IPS-NIHi7 (cell line): ENCODE measurements around the gene REEP6.
"Not testable (repeated sequence)": the region's sequence is repeated elsewhere in the genome, so short reads cannot be mapped to it uniquely, and the experiment has no call there.

Experiments
- DNase-seq: peaks from one replicate; pipeline ENCODE4 v3.0.0; 2012; ENCODE audit warnings: mixed read lengths; ENCODE audit errors: extremely low spot score

Gene REEP6

GRCh38 chr19:1472231-1473084 lies 18.5 kb upstream of the REEP6 start:
- no peak for DNase-seq

- no peak for DNase-seq
Measured at GRCh38 chr19:1473085-1473851, 17.7 kb upstream of the REEP6 start.

- DNase-seq = no peak
Measured at GRCh38 chr19:1474011-1474764, 16.8 kb upstream of the REEP6 start.

GRCh38 chr19:1474765-1475351 lies 16.1 kb upstream of the REEP6 start:
- DNase-seq = no peak

- DNase-seq = no peak
Measured at GRCh38 chr19:1475751-1476437, 15.1 kb upstream of the REEP6 start.

- not testable (repeated sequence) for DNase-seq
Measured at GRCh38 chr19:1477056-1477455, 13.9 kb upstream of the REEP6 start.

- peak; percentile 94 for DNase-seq
Measured at GRCh38 chr19:1478934-1479707, 11.9 kb upstream of the REEP6 start, which contains the start of gene C19orf25. Gene C19orf25 (minus strand): TSS chr19:1479215. CDS start chr19:1478903, 312 bp downstream.

GRCh38 chr19:1481224-1481892 lies 9.6 kb upstream of the REEP6 start:
- no peak for DNase-seq

GRCh38 chr19:1481893-1482360 lies 9.1 kb upstream of the REEP6 start:
- no peak for DNase-seq

GRCh38 chr19:1482361-1483130 lies 8.4 kb upstream of the REEP6 start:
- no peak for DNase-seq

GRCh38 chr19:1483131-1483978 lies 7.6 kb upstream of the REEP6 start:
- DNase-seq = no peak

GRCh38 chr19:1483979-1484428 lies 7.0 kb upstream of the REEP6 start:
- no peak for DNase-seq

- no peak for DNase-seq
Measured at GRCh38 chr19:1486720-1487575, 4.0 kb upstream of the REEP6 start.

GRCh38 chr19:1487576-1488281 lies 3.3 kb upstream of the REEP6 start:
- DNase-seq = no peak

GRCh38 chr19:1488282-1488601 lies 2.7 kb upstream of the REEP6 start:
- no peak for DNase-seq
